Gastroesophageal sphincter (tissue), 4 donors: ENCODE data around the gene SMAD4. TPM values are rescaled to one million over a fixed set of nuclear protein-coding genes. Genes with fewer than 3 reads are reported as not detected.

Experiments
- ATAC-seq: fragments of 150-250 bp; one replicate; pipeline ENCODE4 v1.9.1; 2016; ENCODE audit warnings: mild to moderate bottlenecking, moderate library complexity
- H3K27ac ChIP-seq, 4 donors: fragments of 200-600 bp; sonication (generic) in 3 of 4; 1 replicate in 3 of 4; 2 replicates in 1 of 4; pipeline ENCODE4 v1.5.1; 2016 to 2019
- H3K27me3 ChIP-seq: fragments of 200-600 bp; sonication (generic); one replicate; pipeline ENCODE4 v1.5.1; 2019
- H3K36me3 ChIP-seq, 2 donors: fragments of 200-600 bp; sonication (generic); one replicate each; pipeline ENCODE4 v1.5.1; 2019; ENCODE audit warnings: control low read depth in 1 of 2
- H3K4me1 ChIP-seq, 3 donors: fragments of 200-600 bp; sonication (generic); 1 replicate in 2 of 3; 2 replicates in 1 of 3; pipeline ENCODE4 v1.5.1; 2016 to 2019; ENCODE audit warnings: control low read depth in 2 of 3
- H3K4me3 ChIP-seq, 2 donors: fragments of 200-600 bp; sonication (generic); one replicate each; pipeline ENCODE4 v1.5.1; 2019; ENCODE audit warnings: mild to moderate bottlenecking in 1 of 2, moderate library complexity in 1 of 2
- H3K9me3 ChIP-seq, 3 donors: fragments of 200-600 bp; sonication (generic); one replicate each; pipeline ENCODE4 v1.5.1; 2017 to 2019; ENCODE audit warnings: control low read depth in 2 of 3
- EP300 ChIP-seq: sonication (generic); formaldehyde crosslinking; IDR thresholded peaks from one replicate; pipeline ENCODE4 v1.6.1; 2017; ENCODE audit warnings: antibody characterized with exemption, mild to moderate bottlenecking
- POLR2A ChIP-seq, 2 donors: fragments of 450-650 bp; IDR thresholded peaks; one replicate each; pipeline ENCODE4 v1.6.1; 2017; ENCODE audit warnings: antibody characterized with exemption in 2 of 2, mild to moderate bottlenecking in 2 of 2, moderate library complexity in 1 of 2
- POLR2AphosphoS5 ChIP-seq: sonication (generic); formaldehyde crosslinking; IDR thresholded peaks from one replicate; pipeline ENCODE4 v1.6.1; 2017; ENCODE audit warnings: antibody characterized with exemption
- WGBS, 2 donors: methylation state at CpG; one replicate each; pipeline ENCODE4 v1.1.5; 2018; ENCODE audit warnings: low coverage in 1 of 2; 5-methylcytosine and 5-hydroxymethylcytosine counted together
- total RNA-seq, 4 donors: library from RNA; depleted of rRNA; stranded (reverse); fragments of >200 nt; gene quantifications; one replicate each; pipeline ENCODE4 v1.1.0, GENCODE V29; 2016
- TF ChIP-seq, protein P1 (sequence below), 4 experiments: fragments of 200-600 bp in 2 of 4; fragments of 450-650 bp in 2 of 4; sonication (generic) in 1 of 4; IDR thresholded peaks; one replicate each; pipeline ENCODE4 v1.5.1; 2017 to 2019; ENCODE audit warnings: antibody characterized with exemption in 4 of 4, mild to moderate bottlenecking in 2 of 4, moderate library complexity in 2 of 4

SMAD4 gene
- total RNA-seq, 4 donors from 2014 or later = 132 to 170 (median 137) TPM

DNA sequence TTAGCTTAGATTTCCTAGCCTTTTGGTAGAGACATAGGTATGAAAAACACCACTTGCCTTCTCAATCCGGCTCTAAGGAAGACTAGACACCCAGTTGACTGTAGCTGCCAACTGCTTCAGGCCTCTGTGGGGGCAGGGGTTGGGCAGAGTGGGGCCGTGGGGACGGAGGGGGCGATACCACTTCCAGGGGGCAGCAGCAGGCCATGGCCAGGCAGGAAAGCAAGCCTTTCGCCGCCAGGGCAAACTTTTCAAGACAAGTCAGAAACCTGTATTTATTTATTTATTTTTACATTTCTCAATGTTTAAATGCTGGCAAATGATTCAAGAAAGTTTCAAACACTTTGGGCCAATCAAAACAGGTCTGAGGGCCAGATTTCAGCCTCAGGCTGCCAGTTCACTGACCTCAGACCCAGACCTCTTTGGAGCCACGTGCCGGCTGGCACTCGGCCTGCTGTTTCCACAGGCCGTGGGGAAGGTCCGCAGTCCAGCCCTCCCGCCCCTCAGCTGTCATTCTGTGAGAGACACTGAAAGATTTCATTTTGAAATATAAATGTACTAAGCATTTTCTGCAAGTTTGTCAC is 103.7 kb downstream of the SMAD4 start:
- ATAC-seq = no peak

More for the DNA sequence above, 103.7 kb downstream of the SMAD4 start:
- Histone ChIP-seq H3K9me3 (no peaks in the 10 kb centered on the region), H3K27me3 (peaks cover 7% of the 10 kb centered on the region), H3K4me1 (no peaks in the 10 kb centered on the region), H3K36me3 (no peaks in the 10 kb centered on the region), H3K27ac (no peak overlapping the region), H3K4me3 (no peak overlapping the region)
- 61% methylated on average over 8 of the region's 12 CpGs; no CpG with 5 or more reads in 1 of the 2 donors for WGBS, 2 donors
- TF ChIP-seq EP300 = no peak
- TF ChIP-seq, protein P1, sequence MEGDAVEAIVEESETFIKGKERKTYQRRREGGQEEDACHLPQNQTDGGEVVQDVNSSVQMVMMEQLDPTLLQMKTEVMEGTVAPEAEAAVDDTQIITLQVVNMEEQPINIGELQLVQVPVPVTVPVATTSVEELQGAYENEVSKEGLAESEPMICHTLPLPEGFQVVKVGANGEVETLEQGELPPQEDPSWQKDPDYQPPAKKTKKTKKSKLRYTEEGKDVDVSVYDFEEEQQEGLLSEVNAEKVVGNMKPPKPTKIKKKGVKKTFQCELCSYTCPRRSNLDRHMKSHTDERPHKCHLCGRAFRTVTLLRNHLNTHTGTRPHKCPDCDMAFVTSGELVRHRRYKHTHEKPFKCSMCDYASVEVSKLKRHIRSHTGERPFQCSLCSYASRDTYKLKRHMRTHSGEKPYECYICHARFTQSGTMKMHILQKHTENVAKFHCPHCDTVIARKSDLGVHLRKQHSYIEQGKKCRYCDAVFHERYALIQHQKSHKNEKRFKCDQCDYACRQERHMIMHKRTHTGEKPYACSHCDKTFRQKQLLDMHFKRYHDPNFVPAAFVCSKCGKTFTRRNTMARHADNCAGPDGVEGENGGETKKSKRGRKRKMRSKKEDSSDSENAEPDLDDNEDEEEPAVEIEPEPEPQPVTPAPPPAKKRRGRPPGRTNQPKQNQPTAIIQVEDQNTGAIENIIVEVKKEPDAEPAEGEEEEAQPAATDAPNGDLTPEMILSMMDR (IDR thresholded peaks at IDR 0.05) = no peak
- TF ChIP-seq POLR2AphosphoS5 = no peak
- no peak for TF ChIP-seq POLR2A (IDR thresholded peaks at IDR 0.05)

Other genes starting within 250 kb of the SMAD4 start
- gene MRO, start 210.2 kb upstream of the SMAD4 start, total RNA-seq = under 1 TPM in 3 of 4 donors, not detected in 1; 0.16 to 0.94 (median 0.31) TPM
- gene ME2, start 151.1 kb upstream of the SMAD4 start, total RNA-seq = 10 to 100 TPM; 44.8 to 59.2 (median 53.1) TPM
- gene ELAC1, start 62.2 kb upstream of the SMAD4 start, total RNA-seq = 10 to 100 TPM in 1 of 4 donors, 1 to 10 TPM in 3; 3.4 to 14.2 (median 5.0) TPM
- gene MEX3C, start 167.5 kb downstream of the SMAD4 start, total RNA-seq = 10 to 100 TPM; 24.7 to 35.2 (median 29.0) TPM